NK-92 (cell line): ENCODE results near the gene MAPK12.

Experiments used
- DNase-seq: peaks from one replicate; lab custom pipeline; 2025; ENCODE audit not compliant: unreplicated experiment; lab: John Stamatoyannopoulos, UW

Gene MAPK12

DNA sequence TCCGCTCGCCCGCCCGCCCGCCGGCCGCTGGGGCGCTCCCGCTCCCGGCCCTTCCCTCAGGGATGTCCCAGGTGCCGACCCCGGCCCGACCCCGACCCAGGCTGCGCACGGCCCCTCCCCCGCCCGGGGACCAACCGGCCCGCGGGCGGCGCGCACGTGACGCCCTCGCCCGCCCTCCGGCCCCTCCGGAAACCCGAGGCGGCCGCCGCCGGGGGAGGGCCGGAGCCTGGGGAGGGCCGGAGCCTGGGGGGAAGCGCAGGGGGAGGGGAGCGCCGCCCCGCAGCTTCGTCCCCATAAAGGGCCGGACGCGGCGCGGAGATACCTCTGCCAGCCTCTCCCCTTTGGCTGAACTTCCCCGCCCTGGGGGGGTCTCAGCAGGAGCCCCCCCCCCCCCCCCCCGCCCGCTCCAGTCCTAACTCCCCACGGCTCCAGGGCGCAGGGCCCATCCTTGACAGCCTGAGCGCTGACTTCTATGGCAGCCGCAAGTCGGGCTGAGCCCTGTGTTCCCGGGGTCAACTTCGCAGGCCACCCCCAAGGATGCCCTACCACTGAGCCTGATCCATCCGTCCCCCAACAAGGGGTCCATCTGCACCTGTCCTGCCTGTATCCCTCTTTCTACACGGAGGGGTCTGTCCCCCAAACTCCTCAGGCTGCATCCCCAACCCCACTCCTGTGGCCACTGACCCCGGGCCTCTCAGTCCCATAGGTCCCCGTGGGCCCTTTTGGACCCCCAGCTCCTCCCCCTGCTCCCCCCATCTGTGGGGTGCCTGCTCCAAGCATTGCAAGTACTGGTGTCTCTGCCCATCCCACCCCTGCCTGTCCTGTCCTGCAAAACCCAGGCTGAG, at the start of gene MAPK12:
Gene MAPK12, minus strand, starts transcription at position 69 of the 845 bp plus-strand sequence. CDS start 174 bp downstream, outside the sequence.
- DNase-seq, result no peak

DNA sequence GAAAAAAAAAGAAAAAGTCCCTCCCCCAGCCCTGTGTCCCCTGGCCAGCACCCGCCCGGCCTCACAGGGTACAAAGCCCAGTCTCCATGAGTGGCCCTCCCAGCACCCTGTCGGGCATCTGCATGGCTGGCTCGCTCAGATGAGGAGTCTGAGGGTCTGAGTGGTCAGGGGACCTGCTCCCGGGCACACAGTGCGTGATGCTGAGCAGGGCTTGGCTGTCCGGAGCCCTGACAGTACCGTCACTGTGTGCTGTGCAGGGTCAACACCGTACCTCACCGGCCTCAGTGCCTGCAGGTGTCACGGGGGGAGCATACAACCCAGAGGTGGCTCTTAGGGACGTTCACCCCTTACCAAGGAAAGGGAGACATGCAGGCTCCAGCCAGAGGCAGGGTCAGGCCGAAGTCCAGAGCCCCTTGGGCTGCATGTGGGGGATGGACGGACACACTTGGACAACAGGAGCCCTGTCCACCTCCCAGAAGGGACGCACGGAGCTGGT, 49.5 kb upstream of the MAPK12 start:
- no peak for DNase-seq

DNA sequence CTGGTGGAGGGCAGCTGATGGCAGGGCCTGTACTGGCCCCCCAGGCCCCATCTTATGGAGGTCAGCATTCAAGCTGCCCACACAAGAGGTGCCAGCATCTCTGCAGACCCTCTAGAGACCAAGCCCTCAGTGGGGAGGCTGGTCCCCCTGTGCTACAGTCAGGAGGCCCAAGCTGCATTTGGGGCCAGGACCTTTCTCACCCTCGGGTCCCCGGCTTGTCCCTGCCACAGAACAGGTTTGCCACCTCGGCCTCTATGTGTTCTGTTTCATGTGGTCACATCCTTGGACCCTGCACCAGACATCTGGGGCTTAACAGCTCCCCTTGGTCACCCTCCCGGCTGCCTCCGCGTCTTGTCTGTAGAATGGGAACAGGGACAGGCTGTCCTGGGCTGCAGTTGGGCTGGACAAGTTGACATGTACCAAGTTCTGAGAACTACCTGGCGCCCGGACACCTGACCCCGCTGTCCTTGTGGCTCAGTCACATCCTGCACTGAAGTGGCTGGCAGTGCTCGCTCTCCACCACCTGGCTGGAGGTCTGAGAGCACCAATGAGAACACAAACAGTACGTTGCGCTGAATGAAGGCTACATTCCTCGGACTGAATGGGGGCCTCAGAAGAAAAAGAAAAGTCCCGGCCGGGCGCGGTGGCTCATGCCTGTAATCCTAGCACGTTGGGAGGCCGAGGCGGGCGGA, 48.7 kb upstream of the MAPK12 start:
- DNase-seq, result no peak

DNA sequence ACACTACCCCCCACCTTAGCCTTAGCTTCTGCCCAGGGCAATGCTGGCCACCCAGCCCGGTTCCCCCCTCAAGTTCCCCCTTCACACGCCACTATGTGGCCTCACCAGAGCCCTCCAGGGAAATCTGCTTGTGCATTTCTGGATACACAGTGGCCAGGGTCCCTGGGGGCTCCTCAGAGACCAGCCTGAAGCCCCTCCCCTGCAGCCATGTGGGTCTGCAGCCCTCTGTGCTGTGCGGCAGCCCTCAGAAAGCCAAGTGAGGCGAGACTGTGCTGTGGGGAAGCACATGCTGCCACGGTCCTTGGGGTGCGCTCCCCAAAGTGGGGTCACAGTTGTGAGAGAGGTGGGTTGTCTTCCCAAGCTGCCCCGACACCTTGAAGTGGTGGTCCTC, 48.1 kb upstream of the MAPK12 start:
- no peak for DNase-seq

DNA sequence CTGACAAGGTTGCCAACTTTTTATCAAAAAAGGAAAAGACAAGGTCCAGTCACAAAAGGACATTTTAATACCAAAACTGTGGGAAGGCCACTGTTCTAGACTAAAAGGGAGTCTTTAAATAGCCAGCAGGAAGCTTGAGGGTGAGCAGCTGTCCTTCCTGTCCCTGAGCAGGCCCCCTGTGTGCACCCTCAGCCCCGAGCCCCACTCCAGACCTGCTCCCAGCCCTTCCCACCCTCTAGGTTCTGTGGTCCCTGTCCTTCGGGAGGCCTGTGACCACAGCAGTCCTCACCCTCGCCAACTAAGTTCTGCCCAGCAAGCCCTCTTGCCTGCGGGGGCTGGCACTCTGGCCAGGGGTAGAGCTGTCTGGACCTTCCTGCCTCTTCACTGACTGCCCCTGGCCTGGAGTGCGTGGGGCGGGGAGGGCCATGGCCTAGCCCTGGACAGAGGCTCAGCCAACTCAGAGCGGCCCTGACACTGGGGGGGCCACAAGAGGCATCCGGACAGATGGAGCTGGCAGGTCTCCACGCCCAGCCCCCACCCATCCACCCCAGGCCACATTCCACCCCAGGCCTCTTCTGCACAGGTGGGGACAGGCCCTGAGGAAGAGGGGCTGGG, 47.6 kb upstream of the MAPK12 start:
- no peak for DNase-seq

DNA sequence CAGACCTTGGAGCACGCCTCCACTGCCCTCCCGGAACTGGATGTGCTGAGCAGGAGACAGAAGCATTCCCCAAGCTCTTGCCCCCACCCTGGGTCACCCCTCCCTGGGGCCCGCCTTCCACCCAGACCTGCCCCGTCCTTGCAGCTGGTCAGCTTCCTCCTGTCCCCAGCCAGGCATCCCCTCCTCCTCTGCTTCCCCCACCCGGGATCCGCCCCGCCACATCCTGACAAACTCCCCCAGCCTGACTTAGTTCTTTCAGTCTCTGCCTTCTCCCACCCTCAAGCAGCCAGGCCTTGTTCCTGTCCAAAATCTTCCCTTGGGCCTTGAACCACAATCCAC, 47.1 kb upstream of the MAPK12 start:
- no peak for DNase-seq

DNA sequence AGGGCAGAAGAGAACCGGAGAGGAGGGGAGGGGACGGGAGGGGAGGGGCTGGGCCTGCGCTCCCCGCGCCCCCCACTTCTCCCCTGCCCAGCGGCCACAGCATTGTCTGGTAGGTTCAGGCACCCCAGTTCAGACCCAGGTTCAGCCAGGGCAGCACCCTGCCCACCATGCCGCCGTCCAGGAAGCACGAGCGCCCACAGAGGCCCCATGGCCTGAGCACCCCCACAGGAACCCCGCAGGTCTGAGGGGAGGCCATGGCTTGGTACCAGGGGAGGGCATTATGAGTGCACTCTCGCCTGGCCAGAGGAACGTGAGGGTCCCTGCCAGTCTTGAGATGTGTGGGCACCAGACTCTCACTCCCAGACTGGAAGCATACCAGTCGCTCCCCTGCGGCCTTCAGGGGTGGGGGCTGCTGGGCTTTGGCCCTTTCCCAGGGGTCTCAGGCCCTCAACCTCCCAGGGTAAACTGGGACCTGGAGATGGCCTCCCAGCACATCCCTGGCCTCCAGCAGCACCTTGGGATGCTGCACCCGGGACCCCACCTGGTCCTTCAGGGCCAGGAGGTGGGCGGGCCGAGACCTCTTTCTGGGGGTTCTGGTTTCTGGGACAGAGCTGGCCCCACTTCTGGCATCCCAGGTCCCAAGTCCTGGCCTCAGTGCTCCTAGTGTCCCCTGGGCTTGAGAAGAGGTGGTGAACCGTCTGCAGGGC, 46.6 kb upstream of the MAPK12 start:
- no peak for DNase-seq

DNA sequence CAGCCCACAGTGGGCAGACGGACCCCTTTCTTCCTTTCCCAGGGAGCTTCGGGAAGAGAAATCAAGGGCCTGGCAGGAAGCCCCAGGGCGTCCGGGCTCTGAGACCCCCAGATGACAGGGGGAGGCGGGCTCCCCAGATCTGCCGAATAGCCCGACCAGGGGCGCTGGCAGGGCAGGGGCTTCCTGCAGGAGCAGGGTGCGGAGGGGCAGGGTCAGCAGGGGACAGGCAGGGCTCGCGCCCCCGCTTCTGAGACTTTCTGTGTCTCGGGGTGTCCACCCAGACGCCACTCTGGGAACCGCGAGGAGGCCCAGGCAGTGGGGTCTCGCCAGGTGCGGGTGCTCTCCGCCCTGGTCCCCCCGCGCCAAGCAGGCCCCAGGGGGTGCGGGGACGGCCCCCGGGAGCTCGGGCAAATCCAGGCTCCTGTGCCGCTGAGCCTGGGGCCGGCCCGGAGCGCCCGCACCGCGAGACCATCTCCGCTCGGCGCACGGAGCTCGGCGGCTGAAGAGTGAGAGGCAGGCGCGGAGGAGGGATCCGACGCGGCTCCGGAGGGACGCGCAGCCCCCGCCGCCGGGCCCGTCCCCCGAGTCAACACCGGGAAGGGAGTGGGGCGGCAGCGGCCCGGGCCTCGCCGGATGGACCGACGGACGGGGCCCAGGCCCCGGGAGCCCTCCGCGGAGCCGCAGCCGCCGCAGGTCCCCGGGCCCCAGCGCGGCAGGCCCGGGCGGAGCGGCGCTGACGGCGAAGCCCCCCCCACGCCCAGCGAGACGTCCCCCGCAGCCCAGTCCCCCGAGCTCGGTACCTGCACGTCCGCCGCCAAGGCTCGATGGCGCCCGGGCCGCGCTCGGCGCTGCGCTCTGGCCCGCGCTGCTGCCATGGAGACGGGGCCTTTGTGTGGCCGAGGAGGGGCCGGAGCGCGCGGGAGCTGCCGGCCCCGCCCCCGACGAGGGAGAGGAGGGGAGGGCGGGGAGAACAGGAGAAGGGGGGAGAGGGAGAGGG, 45.6 kb upstream of the MAPK12 start, which contains the start of gene PLXNB2:
Gene PLXNB2, minus strand, starts transcription at position 894 of the 997 bp plus-strand sequence. CDS start 17,062 bp downstream, outside the sequence.
- DNase-seq, result no peak

DNA sequence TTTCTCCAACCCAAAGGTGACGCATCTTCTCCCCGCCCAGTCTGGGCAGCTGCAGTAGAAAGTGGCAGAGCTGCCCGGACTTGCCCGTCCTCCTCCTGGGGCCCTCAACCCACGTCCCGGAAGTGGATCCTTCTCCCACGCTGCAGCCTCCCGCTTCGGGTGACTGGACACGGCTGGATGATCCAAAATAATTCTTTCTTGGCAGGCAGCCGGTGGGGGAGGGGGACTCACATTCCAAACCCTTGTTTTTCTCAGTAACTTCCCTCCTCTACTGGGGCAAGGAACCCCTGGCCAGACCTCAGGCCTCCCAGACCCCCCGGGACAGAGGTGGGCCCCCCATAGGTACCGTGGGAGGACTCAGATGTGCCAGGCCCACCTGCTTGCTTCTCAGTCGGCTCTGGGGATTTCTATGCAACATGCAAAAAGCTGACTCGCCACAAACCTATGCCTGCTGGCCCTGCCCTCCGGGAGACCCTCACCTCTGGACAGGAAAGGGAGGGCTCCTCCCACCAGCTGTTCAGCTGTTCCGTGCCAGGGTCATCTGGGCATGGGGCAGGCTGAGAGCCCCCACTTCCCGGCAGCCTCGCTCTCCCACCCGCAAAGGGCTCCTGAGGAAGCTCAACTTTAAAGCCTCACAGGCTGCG, 44.6 kb upstream of the MAPK12 start:
- DNase-seq, result no peak

DNA sequence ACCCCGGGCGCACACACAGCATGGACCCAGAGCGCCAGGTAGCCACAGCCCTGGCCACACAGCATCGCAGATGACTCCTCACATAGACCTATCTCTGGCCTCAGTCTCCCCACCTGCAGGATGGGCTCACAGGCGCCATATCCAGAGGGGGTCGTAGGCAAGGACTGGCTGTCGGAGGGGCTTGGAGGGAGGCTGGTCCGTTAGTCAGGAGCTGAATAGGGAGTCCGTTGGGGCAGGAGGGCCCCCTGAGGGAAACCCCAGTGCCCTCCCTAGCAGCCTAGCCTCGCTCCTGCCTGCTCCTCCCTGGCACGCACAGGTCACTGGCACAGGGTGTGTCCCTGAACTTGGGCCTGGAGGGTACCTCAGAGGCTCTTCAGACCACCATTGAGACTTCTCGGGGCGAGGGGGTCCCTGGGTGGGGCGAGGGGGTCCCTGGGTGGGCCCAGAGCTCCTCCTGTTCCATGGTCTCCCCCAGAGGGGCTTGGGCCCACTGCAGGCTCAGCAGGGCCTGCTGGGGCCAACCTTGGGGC, 44.0 kb upstream of the MAPK12 start:
- DNase-seq, result no peak

DNA sequence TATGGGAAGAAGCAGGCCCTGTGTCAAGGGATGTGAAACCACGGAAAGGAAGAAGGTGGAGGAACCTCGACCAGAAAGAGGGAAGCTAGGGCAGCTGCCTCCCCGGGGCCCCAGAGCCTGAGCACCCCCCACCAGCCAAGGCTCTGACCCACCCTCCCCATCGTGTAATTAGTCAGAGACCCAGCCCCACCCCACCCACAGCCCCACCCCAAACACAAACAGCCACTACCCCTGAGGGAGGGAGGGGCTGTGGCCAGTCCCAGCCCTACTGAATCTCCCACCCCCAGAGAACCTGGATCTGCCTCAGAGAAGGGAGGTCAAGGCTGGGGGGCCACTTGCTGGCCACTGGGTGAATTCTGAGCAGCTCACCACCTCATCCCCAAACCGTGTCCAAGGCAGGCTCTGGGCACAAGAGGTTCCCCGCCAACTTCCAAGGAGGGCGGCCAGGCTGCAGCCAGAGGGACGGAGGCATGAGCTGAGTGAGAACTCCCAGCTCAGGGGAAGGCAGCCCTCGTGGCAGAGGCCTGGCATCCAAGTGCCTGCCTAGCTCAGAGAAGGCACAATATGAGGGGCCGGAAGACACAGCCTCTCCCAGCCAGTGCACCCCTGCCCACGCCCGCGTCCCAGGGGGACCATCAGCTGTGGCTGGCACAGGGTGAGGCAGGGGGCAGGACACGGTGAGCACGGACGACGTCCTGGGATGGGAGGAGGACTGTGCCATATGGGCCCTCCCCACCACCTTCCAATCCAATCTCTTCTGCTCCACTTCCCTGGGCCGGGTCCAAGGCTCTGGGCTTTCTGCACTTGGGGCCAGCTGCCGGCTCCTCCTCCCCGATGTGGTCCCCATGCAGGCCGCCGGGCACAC, 43.3 kb upstream of the MAPK12 start:
- DNase-seq, result no peak

DNA sequence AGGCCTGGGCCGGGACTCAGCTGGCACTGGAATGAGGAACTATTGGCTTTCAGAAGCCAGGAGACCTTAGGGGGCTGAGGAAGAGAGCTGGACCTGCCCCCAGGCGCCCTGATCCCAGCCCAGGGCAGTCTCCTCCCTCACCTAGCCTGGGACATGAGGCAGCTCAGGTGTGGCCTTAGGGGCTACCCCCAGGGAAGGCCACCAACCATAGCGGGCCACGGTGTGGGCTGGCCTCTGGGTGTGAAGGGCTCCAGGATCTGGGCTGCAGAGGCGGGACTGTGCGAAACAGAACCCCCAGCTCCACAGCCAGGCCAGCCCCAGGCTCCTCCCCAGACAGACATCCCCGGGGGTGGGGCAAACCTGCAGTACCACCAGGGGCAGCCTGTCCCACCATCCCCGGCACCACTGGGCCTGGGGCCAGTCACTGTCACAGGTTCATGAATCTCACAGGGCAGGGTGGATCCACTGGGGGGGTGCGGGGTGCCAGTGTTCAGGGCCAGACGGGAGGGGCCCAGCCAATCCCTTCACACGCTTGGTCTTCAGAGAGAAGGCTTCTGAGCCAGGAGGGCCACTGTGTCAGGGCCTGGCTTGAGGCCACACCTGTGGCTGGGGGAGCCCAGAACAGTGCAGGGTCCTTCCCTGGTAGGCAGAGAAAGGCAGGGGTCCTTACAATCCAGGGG, 42.5 kb upstream of the MAPK12 start:
- DNase-seq, result no peak

DNA sequence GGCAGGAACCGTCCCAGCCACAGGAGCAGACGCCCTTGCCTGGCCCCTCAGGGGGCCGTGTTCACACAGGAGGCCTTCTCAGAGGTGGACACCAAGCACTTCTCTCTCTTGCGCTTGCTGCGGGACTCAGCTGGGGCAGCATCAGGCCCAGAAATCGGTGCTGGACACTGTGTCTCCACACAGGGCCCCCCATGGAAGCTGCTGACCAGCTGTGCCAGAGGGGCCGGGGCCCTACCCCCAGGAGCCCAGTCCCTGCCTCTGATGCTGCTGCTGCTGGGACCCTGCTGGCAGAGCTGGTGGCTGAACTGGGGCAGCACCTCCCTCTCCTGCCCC, 42.0 kb upstream of the MAPK12 start:
- DNase-seq, result no peak

DNA sequence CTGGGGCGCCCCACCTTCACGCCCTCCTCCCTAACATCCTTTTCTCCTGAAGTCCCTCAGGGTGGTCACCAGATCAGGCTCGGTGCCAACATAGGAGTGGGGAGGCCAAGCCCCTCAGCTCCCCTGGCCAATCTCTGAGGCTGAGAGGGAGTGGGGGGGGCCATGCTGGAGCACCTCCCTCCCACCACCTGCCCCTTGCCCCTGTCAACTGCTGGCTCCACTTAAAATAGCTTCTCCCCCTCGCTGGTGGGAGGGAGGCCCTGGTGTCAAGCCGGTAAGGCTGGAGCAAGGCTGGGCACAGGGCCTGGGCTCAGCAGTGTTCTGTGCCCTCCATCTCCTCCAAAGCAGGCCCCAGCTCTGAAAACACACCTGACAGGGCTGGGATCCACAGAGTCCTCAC, 41.1 kb upstream of the MAPK12 start:
- DNase-seq, result no peak

DNA sequence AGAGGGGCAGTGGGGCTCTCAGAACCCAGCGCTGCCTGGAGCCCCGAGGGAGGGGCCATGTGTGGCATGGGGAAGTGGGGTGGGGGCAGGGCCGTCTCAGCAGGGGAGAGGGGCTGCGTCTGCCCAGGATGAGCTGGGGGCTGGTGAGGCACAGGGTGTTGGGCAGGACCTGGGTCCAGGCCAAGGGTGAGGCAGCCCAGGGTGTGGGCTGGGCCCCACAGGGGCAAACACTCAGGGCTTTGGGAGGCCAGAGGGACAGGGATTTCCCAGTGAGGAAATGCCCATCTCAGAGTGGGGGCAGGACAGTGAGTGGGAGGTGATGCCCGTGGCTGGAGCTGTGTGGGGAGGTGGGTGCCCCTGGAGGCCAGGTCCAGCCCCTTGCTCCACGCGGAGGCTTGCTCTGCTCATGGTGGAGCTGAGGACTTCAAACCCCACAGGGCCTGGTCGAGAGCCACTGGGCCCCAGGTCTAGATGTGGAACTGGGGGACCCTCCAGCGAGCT, 40.6 kb upstream of the MAPK12 start:
- DNase-seq, result no peak

DNA sequence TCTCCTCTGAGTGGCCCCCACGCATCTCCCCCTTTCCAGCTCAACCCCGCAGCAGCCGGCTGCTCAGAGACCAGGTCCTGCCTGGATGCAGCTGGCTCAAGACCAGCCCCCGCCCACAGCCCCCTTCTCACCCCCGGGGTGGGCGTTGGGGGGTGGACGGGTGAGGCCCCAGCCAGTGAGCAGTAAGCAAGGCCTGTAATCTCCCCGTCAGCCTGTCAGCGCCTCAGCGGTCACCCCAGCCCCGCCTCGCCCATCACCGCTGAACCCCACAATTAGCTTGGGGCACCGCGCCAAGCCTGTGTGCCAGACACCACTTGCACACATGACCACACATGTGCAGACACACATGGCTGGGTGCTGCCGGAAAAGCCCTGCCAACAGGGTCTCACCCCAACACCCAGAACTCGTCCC, 40.1 kb upstream of the MAPK12 start:
- DNase-seq, result no peak

DNA sequence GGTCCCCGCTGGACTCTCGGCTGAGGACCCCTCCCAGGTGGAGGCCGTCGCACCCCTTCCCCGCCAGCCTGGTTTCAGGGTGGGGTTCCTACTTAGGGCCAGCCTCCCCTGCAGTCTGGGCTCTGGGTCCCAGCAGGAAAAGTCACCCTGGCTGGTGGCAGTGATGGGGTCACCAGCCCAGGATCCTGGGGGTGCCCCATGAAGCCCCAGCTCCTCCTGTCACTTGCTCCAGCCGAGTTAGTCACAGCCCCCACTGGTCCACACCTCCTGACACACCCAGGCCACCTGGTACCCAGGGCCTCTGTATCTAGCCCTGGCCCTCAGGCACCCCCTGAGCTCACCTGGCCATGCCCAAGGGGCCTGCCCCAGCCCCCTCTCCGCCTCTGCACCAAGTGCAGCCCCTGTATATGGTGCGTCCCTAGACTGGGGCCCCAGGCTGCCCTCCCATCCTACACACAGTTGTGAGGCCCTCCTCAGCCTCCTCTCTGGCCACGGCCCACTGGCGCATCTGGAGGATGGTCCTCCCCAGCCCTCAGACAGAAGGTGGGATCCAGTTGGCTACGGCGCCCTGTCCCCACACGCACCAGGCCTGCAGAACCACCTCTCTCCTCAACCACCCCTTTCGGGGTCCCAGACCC, 39.3 kb upstream of the MAPK12 start:
- DNase-seq, result no peak
